K562 (cell line): ENCODE data around the gene IFI44L. TPM values are rescaled to one million over a fixed set of nuclear protein-coding genes. Genes with fewer than 3 reads are reported as not detected.

Experiments
- ATAC-seq: fragments of 200-7000 bp; cut with Tn5 transposase; 3 replicates; pipeline ENCODE4 v1.9.1; 2020; ENCODE audit warnings: moderate library complexity
- BruUV-seq: library from RNA; stranded (reverse); fragments of 400-500 nt; replicated peaks from 2 replicates; lab custom pipeline; 2021; lab: Mats Ljungman, UMichigan
- CTCF ChIA-PET: fragments of 300-600 bp; formaldehyde crosslinking; extraction: SDS; loops from one replicate; lab custom pipeline; 2021; ENCODE audit warnings: low intra/inter-chr PET ratio; lab: Yijun Ruan, JAX
- POLR2A ChIA-PET: fragments of 300-600, 350-650 bp; sonication (Branson Sonifier 250); formaldehyde crosslinking; extraction: SDS; loops from one replicate; lab custom pipeline; 2021; ENCODE audit warnings: antibody characterized with exemption, inconsistent platforms; lab: Yijun Ruan, JAX
- DNase-seq, 4 experiments: peaks; one replicate each; pipeline versions ENCODE4 v3.0.0 to v3.0.0-alpha.2; 2011 to 2018; ENCODE audit warnings: low spot score in 3 of 4, mixed read lengths in 3 of 4; ENCODE audit errors: extremely low read depth in 1 of 4
- FAIRE-seq: peaks from 2 replicates; lab custom pipeline; 2011; peaks lifted over from hg19 to GRCh38; lab: Jason Lieb, UNC
- H2AFZ ChIP-seq: 2 replicates; pipeline ENCODE4 v1.6.0; 2011; ENCODE audit warnings: low read depth, low read length, control low read depth, inconsistent platforms
- H3K27ac ChIP-seq: fragments of 200-600 bp; 3 replicates; pipeline ENCODE4 v1.8.0; 2011; ENCODE audit warnings: low read depth, mild to moderate bottlenecking, control low read depth, inconsistent platforms, low read length, moderate library complexity, mixed read lengths; ENCODE audit errors: extremely low read depth
- H3K27me3 ChIP-seq, 2 experiments: fragments of 300-600 bp in 1 of 2; 2 replicates in 1 of 2; 3 replicates in 1 of 2; pipeline versions ENCODE4 v1.6.0 to v1.8.0; 2011; ENCODE audit warnings: inconsistent platforms in 2 of 2, low read length in 2 of 2, mild to moderate bottlenecking in 1 of 2, mixed read lengths in 1 of 2, moderate library complexity in 1 of 2; ENCODE audit not compliant: control insufficient read depth in 2 of 2, insufficient read depth in 2 of 2
- H3K36me3 ChIP-seq: fragments of 300-600 bp; 3 replicates; pipeline ENCODE4 v1.8.0; 2011; ENCODE audit warnings: mild to moderate bottlenecking, low read length, inconsistent platforms; ENCODE audit not compliant: control insufficient read depth, insufficient read depth
- H3K4me1 ChIP-seq, 2 experiments: fragments of 200-600 bp in 1 of 2; replicated peaks in 1 of 2; 2 replicates in 1 of 2; 3 replicates in 1 of 2; pipeline versions ENCODE4 v1.5.1 to v1.8.0; 2011; ENCODE audit warnings: inconsistent platforms in 2 of 2, low read length in 2 of 2, mild to moderate bottlenecking in 1 of 2, mixed read lengths in 1 of 2, moderate library complexity in 1 of 2; ENCODE audit not compliant: control insufficient read depth in 2 of 2, insufficient read depth in 2 of 2
- H3K4me2 ChIP-seq: 2 replicates; pipeline ENCODE4 v1.6.1; 2011; ENCODE audit warnings: low read length, control low read depth, inconsistent platforms, mixed read lengths; ENCODE audit not compliant: insufficient read depth
- H3K4me3 ChIP-seq: fragments of 200-600 bp; sonication (generic), shearing (Covaris generic); 2 replicates; pipeline ENCODE4 v1.5.1; 2016; ENCODE audit warnings: control low read depth, inconsistent platforms
- H3K79me2 ChIP-seq: fragments of 200-600 bp; 3 replicates; pipeline ENCODE4 v1.8.0; 2011; ENCODE audit warnings: low read length, inconsistent platforms; ENCODE audit not compliant: control insufficient read depth, insufficient read depth
- H3K9ac ChIP-seq, 2 experiments: 2 replicates each; pipeline versions ENCODE4 v1.6.0 to v1.6.1; 2011; ENCODE audit warnings: low read depth in 2 of 2, low read length in 2 of 2, control low read depth in 1 of 2, inconsistent platforms in 1 of 2, mild to moderate bottlenecking in 1 of 2, mixed read lengths in 1 of 2; ENCODE audit not compliant: insufficient read depth in 1 of 2
- H3K9me1 ChIP-seq: one replicate; pipeline ENCODE4 v1.6.0; 2011; ENCODE audit warnings: inconsistent platforms, mild to moderate bottlenecking, low read length, moderate library complexity; ENCODE audit not compliant: control insufficient read depth, insufficient read depth
- H3K9me3 ChIP-seq: replicated peaks from 2 replicates; pipeline ENCODE4 v1.5.1; 2011; ENCODE audit warnings: low read depth, low read length, inconsistent platforms; ENCODE audit not compliant: control insufficient read depth, insufficient read depth
- H4K20me1 ChIP-seq: replicated peaks from 2 replicates; pipeline ENCODE4 v1.6.1; 2011; ENCODE audit warnings: low read length, inconsistent platforms, mixed read lengths; ENCODE audit not compliant: control insufficient read depth, insufficient read depth
- CREBBP ChIP-seq: IDR thresholded peaks from one replicate; pipeline ENCODE4 v1.6.1; 2012; ENCODE audit warnings: low read depth, mild to moderate bottlenecking, control low read depth, inconsistent platforms, low read length
- HMGN3 ChIP-seq: IDR thresholded peaks from 2 replicates; pipeline ENCODE4 v1.6.1; 2011; ENCODE audit warnings: borderline replicate concordance, low read depth, mild to moderate bottlenecking, mixed read lengths, low read length; ENCODE audit not compliant: insufficient read length; ENCODE audit errors: extremely low read depth
- KAT7 ChIP-seq: sonication (generic); formaldehyde crosslinking; IDR thresholded peaks from 2 replicates; pipeline ENCODE4 v1.8.0; 2022; ENCODE audit warnings: missing genetic modification reagents, mild to moderate bottlenecking, borderline replicate concordance
- MYBL2 ChIP-seq, 2 experiments: fragments of 450-650 bp in 1 of 2; sonication (generic) in 1 of 2; formaldehyde crosslinking in 1 of 2; IDR thresholded peaks; 2 replicates each; pipeline versions ENCODE4 v1.6.1 to v1.8.1; 2017 to 2022; ENCODE audit warnings: borderline replicate concordance in 1 of 2, inconsistent platforms in 1 of 2, low read depth in 1 of 2, mild to moderate bottlenecking in 1 of 2, missing genetic modification reagents in 1 of 2, moderate library complexity in 1 of 2
- NUFIP1 ChIP-seq: fragments of 450-650 bp; IDR thresholded peaks from 2 replicates; pipeline ENCODE4 v1.6.1; 2018; ENCODE audit not compliant: partially characterized antibody
- POLR2G ChIP-seq: fragments of 200-400 bp; formaldehyde crosslinking; IDR thresholded peaks from 2 replicates; pipeline ENCODE4 v1.6.1; 2017; ENCODE audit warnings: low read depth, mild to moderate bottlenecking, antibody characterized with exemption, low read length, moderate library complexity
- SMAD3 ChIP-seq: fragments of 450-650 bp; formaldehyde crosslinking; conservative IDR thresholded peaks from 2 replicates; pipeline ENCODE4 v1.4.0; 2020; ENCODE audit warnings: mild to moderate bottlenecking
- TRIM24 ChIP-seq, 2 experiments: fragments of 450-650 bp; IDR thresholded peaks; 2 replicates each; pipeline ENCODE4 v1.6.1; 2016
- WGBS: fragments of 100-300 bp; shearing (Covaris generic); methylation state at CpG from one replicate; pipeline ENCODE4 v1.1.6; 2016; ENCODE audit warnings: low coverage, mixed read lengths; ENCODE audit not compliant: insufficient coverage; ENCODE audit errors: missing lambda C conversion rate; 5-methylcytosine and 5-hydroxymethylcytosine counted together
- in situ Hi-C: fragments of 300-500 bp; cut with MboI; formaldehyde crosslinking; loops from 4 replicates; pipeline ENCODE4 v1.15.0; 2018; ENCODE audit warnings: inconsistent platforms, mixed read lengths
- intact Hi-C: fragments of 100-400 bp; cut with micrococcal nuclease; formaldehyde crosslinking; loops from 2 replicates; pipeline ENCODE4 v1.14.2; 2022
- polyA plus RNA-seq, 8 experiments: library from polyadenylated mRNA; depleted of rRNA in 4 of 8; stranded (reverse) in 5 of 8; unstranded in 3 of 8; fragments of >200 nt; fragmentation: Nextera tagmentation in 2 of 8; fragmentation: Illumina TruSeq in 1 of 8; extraction: Ambion mirVana in 2 of 8; extraction: Trizol in 1 of 8; gene quantifications; 2 replicates each; pipeline versions ENCODE4 v1.2.1 to v1.2.3, GENCODE V29; 2011 to 2014; ENCODE audit warnings: inconsistent platforms in 1 of 8, missing spikeins in 1 of 8
- total RNA-seq, 7 experiments: library from RNA; depleted of rRNA in 6 of 7; stranded (reverse); fragments of >200 nt in 6 of 7; fragmentation: Illumina TruSeq in 2 of 7; extraction: Trizol in 2 of 7; gene quantifications; 2 replicates each; pipeline versions ENCODE4 v1.2.1 to v1.2.3, GENCODE V29; 2011 to 2021; ENCODE audit warnings: low replicate concordance in 1 of 7
- TF ChIP-seq, protein P1 (sequence below): fragments of 250-450 bp; sonication (Bioruptor Pico); IDR thresholded peaks from 2 replicates; pipeline ENCODE4 v1.8.0; 2022; ENCODE audit warnings: moderate library complexity, mild to moderate bottlenecking, inconsistent platforms
- TF ChIP-seq, protein P2 (sequence below): fragments of 450-650 bp; IDR thresholded peaks from 2 replicates; pipeline ENCODE4 v1.6.1; 2016; ENCODE audit warnings: missing biosample characterization, missing genetic modification characterization
- TF ChIP-seq, protein P3 (sequence below), 2 experiments: fragments of 450-650 bp; IDR thresholded peaks; 2 replicates each; pipeline ENCODE4 v1.6.1; 2018; ENCODE audit warnings: mild to moderate bottlenecking in 2 of 2, low read depth in 1 of 2; ENCODE audit not compliant: partially characterized antibody in 2 of 2

The IFI44L gene
- total and polyA plus RNA-seq, 9 of the 15 experiments (the other 6 are each of a cell fraction or from before 2014, with no cell fraction given): 0.04 to 0.22 TPM; not detected in 7

DNA sequence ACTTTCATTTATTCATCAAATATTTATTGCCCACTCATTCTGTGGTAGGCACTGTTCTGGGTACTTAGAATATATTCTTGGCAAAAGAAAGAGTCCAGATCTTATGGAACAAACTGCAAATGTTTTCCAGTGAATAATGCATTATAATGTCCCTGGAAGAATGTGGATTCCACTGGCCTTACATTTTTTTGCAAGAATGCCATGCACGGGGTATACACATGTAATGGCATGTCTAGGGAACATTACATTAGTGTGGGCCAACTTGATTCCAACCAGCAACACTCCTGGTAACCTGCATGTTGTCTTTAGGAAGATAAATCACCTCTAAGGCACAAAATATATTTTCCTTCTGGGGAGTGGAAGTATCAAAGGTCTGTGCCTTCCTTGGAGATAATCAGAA, 33.0 kb upstream of the IFI44L start:
- WGBS: 0% methylated on average over 1 of the region's 1 CpG

More for the DNA sequence above, 33.0 kb upstream of the IFI44L start:
- Histone ChIP-seq H3K9ac (no peak overlapping the region), H3K27me3 (no peaks in the 10 kb centered on the region), H3K36me3 (no peaks in the 10 kb centered on the region), H3K9me1 (no peaks in the 10 kb centered on the region), H2AFZ (no peak overlapping the region), H3K9me3 (no peaks in the 10 kb centered on the region), H3K4me2 (no peak overlapping the region), H3K4me3 (no peak overlapping the region), H3K79me2 (no peaks in the 10 kb centered on the region), H3K27ac (no peak overlapping the region), H4K20me1 (no peaks in the 10 kb centered on the region), H3K4me1 (no peaks in the 10 kb centered on the region)
- in situ Hi-C loops (no loop called here), intact Hi-C loops (no loop called here)
- CTCF ChIA-PET: no interaction called here
- TF ChIP-seq, protein P1, sequence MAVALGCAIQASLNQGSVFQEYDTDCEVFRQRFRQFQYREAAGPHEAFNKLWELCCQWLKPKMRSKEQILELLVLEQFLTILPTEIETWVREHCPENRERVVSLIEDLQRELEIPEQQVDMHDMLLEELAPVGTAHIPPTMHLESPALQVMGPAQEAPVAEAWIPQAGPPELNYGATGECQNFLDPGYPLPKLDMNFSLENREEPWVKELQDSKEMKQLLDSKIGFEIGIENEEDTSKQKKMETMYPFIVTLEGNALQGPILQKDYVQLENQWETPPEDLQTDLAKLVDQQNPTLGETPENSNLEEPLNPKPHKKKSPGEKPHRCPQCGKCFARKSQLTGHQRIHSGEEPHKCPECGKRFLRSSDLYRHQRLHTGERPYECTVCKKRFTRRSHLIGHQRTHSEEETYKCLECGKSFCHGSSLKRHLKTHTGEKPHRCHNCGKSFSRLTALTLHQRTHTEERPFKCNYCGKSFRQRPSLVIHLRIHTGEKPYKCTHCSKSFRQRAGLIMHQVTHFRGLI (CRISPR knock-in tag): no peak
- TF ChIP-seq SMAD3 (CRISPR knock-in tag): no peak
- TF ChIP-seq POLR2G: no peak
- TF ChIP-seq, protein P2, sequence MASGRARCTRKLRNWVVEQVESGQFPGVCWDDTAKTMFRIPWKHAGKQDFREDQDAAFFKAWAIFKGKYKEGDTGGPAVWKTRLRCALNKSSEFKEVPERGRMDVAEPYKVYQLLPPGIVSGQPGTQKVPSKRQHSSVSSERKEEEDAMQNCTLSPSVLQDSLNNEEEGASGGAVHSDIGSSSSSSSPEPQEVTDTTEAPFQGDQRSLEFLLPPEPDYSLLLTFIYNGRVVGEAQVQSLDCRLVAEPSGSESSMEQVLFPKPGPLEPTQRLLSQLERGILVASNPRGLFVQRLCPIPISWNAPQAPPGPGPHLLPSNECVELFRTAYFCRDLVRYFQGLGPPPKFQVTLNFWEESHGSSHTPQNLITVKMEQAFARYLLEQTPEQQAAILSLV (tag): no peak
- TF ChIP-seq, protein P3, sequence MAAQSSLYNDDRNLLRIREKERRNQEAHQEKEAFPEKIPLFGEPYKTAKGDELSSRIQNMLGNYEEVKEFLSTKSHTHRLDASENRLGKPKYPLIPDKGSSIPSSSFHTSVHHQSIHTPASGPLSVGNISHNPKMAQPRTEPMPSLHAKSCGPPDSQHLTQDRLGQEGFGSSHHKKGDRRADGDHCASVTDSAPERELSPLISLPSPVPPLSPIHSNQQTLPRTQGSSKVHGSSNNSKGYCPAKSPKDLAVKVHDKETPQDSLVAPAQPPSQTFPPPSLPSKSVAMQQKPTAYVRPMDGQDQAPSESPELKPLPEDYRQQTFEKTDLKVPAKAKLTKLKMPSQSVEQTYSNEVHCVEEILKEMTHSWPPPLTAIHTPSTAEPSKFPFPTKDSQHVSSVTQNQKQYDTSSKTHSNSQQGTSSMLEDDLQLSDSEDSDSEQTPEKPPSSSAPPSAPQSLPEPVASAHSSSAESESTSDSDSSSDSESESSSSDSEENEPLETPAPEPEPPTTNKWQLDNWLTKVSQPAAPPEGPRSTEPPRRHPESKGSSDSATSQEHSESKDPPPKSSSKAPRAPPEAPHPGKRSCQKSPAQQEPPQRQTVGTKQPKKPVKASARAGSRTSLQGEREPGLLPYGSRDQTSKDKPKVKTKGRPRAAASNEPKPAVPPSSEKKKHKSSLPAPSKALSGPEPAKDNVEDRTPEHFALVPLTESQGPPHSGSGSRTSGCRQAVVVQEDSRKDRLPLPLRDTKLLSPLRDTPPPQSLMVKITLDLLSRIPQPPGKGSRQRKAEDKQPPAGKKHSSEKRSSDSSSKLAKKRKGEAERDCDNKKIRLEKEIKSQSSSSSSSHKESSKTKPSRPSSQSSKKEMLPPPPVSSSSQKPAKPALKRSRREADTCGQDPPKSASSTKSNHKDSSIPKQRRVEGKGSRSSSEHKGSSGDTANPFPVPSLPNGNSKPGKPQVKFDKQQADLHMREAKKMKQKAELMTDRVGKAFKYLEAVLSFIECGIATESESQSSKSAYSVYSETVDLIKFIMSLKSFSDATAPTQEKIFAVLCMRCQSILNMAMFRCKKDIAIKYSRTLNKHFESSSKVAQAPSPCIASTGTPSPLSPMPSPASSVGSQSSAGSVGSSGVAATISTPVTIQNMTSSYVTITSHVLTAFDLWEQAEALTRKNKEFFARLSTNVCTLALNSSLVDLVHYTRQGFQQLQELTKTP (IDR thresholded peaks at IDR 0.05; ENCODE audit: low read depth in 1 of 2, partially characterized antibody in 2 of 2): no peak
- TF ChIP-seq CREBBP: no peak
- no peak for TF ChIP-seq HMGN3
- TF ChIP-seq MYBL2 (IDR thresholded peaks at IDR 0.05; ENCODE audit: low read depth): no peak
- TF ChIP-seq MYBL2 (CRISPR knock-in tag; IDR thresholded peaks at IDR 0.05; ENCODE audit: borderline replicate concordance): no peak
- TF ChIP-seq NUFIP1: no peak
- TF ChIP-seq TRIM24 (IDR thresholded peaks at IDR 0.05): no peak
- no peak for TF ChIP-seq KAT7
- ATAC-seq (no peak), DNase-seq (no peak), FAIRE-seq (no peak)
- BruUV-seq: no TSS peak
- POLR2A ChIA-PET: interaction anchor here (1.0 kb wide), 1 partner anchor 13 kb away, joined by 4 read pairs; no protein-coding TSS in a partner anchor
